ENCODE data around the gene BTBD6. TPM values are rescaled to one million over a fixed set of nuclear protein-coding genes. Genes with fewer than 3 reads are reported as not detected.
A peak's percentile ranks its signal among the peaks of the same experiment; 100 is the strongest.

Gene BTBD6
- total RNA-seq, 1 experiment from 2014 or later, result 9.0 TPM

GRCh38 chr14:105204206-105204930 lies 44.0 kb upstream of the BTBD6 start:
- no peaks in the 10 kb centered on the region; the same call in 1 of the 2 replicates for H4K20me1 ChIP-seq (ENCODE audit: insufficient read depth)
- peak; percentile 73 to 79 for DNase-seq
- H3K4me1 ChIP-seq (replicated peaks; ENCODE audit: insufficient read depth), result peaks cover 17% of the 10 kb centered on the region
- H3K79me2 ChIP-seq (ENCODE audit: low read depth), result no peaks in the 10 kb centered on the region
- no peak overlapping the region for H2AFZ ChIP-seq
- no peak overlapping the region for H3K27ac ChIP-seq
- H3K27me3 ChIP-seq (ENCODE audit: insufficient read depth, low read depth), result no peaks in the 10 kb centered on the region
- H3K9me2 ChIP-seq (ENCODE audit: insufficient read depth), result no peaks in the 10 kb centered on the region
- no TSS peak for BruUV-seq (replicated peaks)
- H3F3A ChIP-seq (ENCODE audit: insufficient read depth, low read depth), result 0 out of 2 replicates have a peak, but pooled peaks cover 6% of the 10 kb centered on the region
- H3K9me3 ChIP-seq (ENCODE audit: insufficient read depth, low read depth), result no peaks in the 10 kb centered on the region
- no peaks in the 10 kb centered on the region for H3K36me3 ChIP-seq (ENCODE audit: low read depth)
- intact Hi-C loops (cut with micrococcal nuclease; ENCODE audit: unreplicated experiment), result loop anchor here (2.0 to 5.0 kb wide), 3 partner anchors 148 to 278 kb away; no protein-coding TSS in a partner anchor
- peak overlapping the region; percentile 25; the same call in 1 of the 2 replicates for H3K4me2 ChIP-seq
- CTCF ChIA-PET, result no interaction called here
- TF ChIP-seq EZH2 (IDR thresholded peaks at IDR 0.05; ENCODE audit: low read depth), result no peak
- TF ChIP-seq, protein P1, sequence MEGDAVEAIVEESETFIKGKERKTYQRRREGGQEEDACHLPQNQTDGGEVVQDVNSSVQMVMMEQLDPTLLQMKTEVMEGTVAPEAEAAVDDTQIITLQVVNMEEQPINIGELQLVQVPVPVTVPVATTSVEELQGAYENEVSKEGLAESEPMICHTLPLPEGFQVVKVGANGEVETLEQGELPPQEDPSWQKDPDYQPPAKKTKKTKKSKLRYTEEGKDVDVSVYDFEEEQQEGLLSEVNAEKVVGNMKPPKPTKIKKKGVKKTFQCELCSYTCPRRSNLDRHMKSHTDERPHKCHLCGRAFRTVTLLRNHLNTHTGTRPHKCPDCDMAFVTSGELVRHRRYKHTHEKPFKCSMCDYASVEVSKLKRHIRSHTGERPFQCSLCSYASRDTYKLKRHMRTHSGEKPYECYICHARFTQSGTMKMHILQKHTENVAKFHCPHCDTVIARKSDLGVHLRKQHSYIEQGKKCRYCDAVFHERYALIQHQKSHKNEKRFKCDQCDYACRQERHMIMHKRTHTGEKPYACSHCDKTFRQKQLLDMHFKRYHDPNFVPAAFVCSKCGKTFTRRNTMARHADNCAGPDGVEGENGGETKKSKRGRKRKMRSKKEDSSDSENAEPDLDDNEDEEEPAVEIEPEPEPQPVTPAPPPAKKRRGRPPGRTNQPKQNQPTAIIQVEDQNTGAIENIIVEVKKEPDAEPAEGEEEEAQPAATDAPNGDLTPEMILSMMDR (conservative IDR thresholded peaks at IDR 0.05), result no peak
- POLR2A ChIA-PET (ENCODE audit: unreplicated experiment), result interaction anchor here (0.6 kb wide), 1 partner anchor 44 kb away, joined by 4 read pairs; the partner anchor contains the start of gene BTBD6
- no peak overlapping the region for H3K4me3 ChIP-seq

DNA sequence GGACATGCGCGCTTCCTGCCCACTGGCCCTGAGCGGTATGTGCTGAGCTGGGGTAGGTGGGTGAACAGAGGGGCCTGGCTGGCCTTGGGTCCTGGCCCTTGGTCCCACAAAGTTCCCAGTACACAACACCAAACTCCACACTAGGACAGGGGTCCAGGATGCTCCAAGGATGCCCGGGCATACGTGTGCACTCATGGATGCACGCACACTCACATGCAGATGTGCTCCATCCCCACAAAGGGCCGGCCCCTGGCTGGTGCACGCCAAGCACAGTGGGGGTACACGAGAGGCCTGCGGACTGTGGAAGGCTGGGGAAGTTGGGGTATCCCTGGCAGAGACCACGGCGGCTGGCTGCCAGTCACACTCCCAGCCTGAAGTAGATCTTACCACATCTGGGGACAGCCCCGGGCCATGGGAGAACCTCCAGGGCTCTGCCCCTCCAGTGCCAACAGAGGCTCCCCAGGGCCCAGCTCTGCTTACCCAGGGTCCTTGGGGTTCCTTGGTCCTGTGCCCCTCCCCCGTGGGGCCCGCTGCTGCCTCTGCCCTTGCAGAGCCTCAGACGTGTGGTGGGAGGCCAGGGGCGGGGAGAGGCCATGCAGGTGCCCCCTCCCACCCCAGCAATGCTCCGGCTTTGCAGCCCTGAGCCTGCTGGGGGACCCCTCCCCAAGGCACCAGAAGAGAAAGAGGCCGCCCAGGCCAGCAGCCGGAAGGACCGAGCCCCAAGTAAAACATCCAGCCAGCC lies 43.2 kb upstream of the BTBD6 start:
- no peaks in the 10 kb centered on the region; the same call in 1 of the 2 replicates for H4K20me1 ChIP-seq (ENCODE audit: insufficient read depth)
- no peaks in the 10 kb centered on the region for H3K9me3 ChIP-seq (ENCODE audit: insufficient read depth, low read depth)
- no peak for DNase-seq
- CTCF ChIA-PET, result no interaction called here
- no peaks in the 10 kb centered on the region for H3K9me2 ChIP-seq (ENCODE audit: insufficient read depth)
- no peaks in the 10 kb centered on the region for H3K27me3 ChIP-seq (ENCODE audit: insufficient read depth, low read depth)
- peaks cover 17% of the 10 kb centered on the region for H3K4me1 ChIP-seq (replicated peaks; ENCODE audit: insufficient read depth)
- no peak for TF ChIP-seq EZH2 (IDR thresholded peaks at IDR 0.05; ENCODE audit: low read depth)
- TF ChIP-seq, protein P1 (conservative IDR thresholded peaks at IDR 0.05), result no peak
- H3K36me3 ChIP-seq (ENCODE audit: low read depth), result no peaks in the 10 kb centered on the region
- intact Hi-C loops (cut with micrococcal nuclease; ENCODE audit: unreplicated experiment), result loop anchor here (2.0 to 5.0 kb wide), 3 partner anchors 147 to 278 kb away; no protein-coding TSS in a partner anchor
- no peak overlapping the region for H3K27ac ChIP-seq
- no TSS peak for BruUV-seq (replicated peaks)
- POLR2A ChIA-PET (ENCODE audit: unreplicated experiment), result interaction anchor here (0.6 kb wide), 1 partner anchor 43 kb away, joined by 4 read pairs; the partner anchor contains the start of gene BTBD6
- H2AFZ ChIP-seq, result no peak overlapping the region
- H3K79me2 ChIP-seq (ENCODE audit: low read depth), result no peaks in the 10 kb centered on the region
- H3K4me2 ChIP-seq, result peak overlapping the region; percentile 25; the same call in 1 of the 2 replicates
- H3K4me3 ChIP-seq, result no peak overlapping the region
- 0 out of 2 replicates have a peak, but pooled peaks cover 6% of the 10 kb centered on the region for H3F3A ChIP-seq (ENCODE audit: insufficient read depth, low read depth)

DNA sequence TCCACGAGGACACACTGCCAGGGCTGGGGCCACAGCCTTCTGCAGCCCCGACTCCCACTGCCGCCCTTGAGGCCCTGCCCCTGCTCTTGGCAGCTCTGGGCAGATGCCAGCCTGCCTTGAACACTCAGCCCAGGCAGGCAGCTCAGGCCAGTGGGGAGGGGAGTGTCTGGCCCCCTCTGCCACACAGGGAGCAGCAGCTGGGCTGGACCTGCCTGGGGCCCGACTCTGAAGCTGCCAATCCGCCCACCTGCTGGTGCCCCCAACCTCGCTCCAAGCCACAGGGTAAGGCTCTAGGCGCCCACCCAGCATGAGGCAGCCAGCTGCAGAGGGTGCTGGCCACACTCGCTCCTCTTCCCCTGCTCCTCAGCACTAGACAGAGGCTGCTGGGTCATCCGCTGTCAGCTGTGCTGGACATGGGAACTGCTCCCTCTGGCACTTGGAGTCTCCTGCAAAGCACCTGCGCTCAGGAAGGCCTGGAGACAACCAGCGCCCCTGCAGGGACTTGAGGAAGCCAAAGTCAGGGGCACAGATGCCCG lies 42.6 kb upstream of the BTBD6 start:
- Histone ChIP-seq H2AFZ (no peak overlapping the region), H4K20me1 (ENCODE audit: insufficient read depth) (no peaks in the 10 kb centered on the region; the same call in 1 of the 2 replicates), H3K9me2 (ENCODE audit: insufficient read depth) (no peaks in the 10 kb centered on the region), H3K27ac (no peak overlapping the region), H3K4me1 (replicated peaks; ENCODE audit: insufficient read depth) (peaks cover 17% of the 10 kb centered on the region), H3K27me3 (ENCODE audit: insufficient read depth, low read depth) (no peaks in the 10 kb centered on the region), H3F3A (ENCODE audit: insufficient read depth, low read depth) (0 out of 2 replicates have a peak, but pooled peaks cover 6% of the 10 kb centered on the region), H3K4me2 (no peak overlapping the region), H3K36me3 (ENCODE audit: low read depth) (no peaks in the 10 kb centered on the region), H3K4me3 (no peak overlapping the region), H3K79me2 (ENCODE audit: low read depth) (no peaks in the 10 kb centered on the region), H3K9me3 (ENCODE audit: insufficient read depth, low read depth) (no peaks in the 10 kb centered on the region)
- DNase-seq, result no peak
- ChIA-PET POLR2A (ENCODE audit: unreplicated experiment) (no interaction called here), CTCF (no interaction called here)
- BruUV-seq (replicated peaks), result no TSS peak
- TF ChIP-seq, protein P1 (conservative IDR thresholded peaks at IDR 0.05), result no peak
- no peak for TF ChIP-seq EZH2 (IDR thresholded peaks at IDR 0.05; ENCODE audit: low read depth)
- intact Hi-C loops (cut with micrococcal nuclease; ENCODE audit: unreplicated experiment), result loop anchor here (2.0 kb wide), 1 partner anchor 277 kb away; no protein-coding TSS in a partner anchor
